NB4 (cell line): ENCODE results near the gene DCHS2.

Source experiments
- DNase-seq: peaks from one replicate; pipeline ENCODE4 v3.0.0; 2010; ENCODE audit warnings: low read depth
- H3K4me3 ChIP-seq: one replicate; pipeline ENCODE4 v1.5.1; 2011; ENCODE audit warnings: mild to moderate bottlenecking, low read depth, low read length, moderate library complexity
- MYC ChIP-seq: IDR thresholded peaks from 2 replicates; pipeline ENCODE4 v1.6.1; 2011; ENCODE audit warnings: low read depth, low read length
- POLR2A ChIP-seq: IDR thresholded peaks from 2 replicates; pipeline ENCODE4 v1.6.1; 2011; ENCODE audit warnings: mild to moderate bottlenecking; ENCODE audit not compliant: insufficient read length; ENCODE audit errors: extremely low read depth
- TF ChIP-seq, protein P1 (sequence below): IDR thresholded peaks from 2 replicates; pipeline ENCODE4 v1.6.1; 2011; ENCODE audit warnings: low read depth, low read length
- TF ChIP-seq, protein P2 (sequence below): IDR thresholded peaks from one replicate; pipeline ENCODE4 v1.5.1; 2012; ENCODE audit warnings: low read depth, low read length

DCHS2 gene

DNA sequence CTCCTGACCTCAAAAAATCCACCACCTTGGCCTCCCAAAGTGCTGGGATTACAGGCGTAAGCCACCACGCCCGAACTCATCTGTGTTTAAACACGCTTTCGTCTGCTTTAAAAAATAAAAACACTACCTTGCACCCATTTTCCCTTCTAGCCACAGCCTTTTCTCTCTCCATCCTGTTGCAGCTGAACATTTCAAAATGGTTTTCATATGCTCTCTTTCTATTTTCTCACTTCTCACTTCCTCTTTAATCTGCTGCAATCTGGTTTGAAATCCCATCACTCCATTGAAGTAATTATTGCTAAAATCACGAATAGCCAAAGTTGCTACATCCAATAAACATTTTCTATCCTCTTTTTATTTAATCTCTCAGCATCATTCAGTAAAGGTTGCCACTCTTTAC is 70.0 kb downstream of the DCHS2 start:
- TF ChIP-seq MYC (no peak), POLR2A (no peak)
- TF ChIP-seq, protein P1, sequence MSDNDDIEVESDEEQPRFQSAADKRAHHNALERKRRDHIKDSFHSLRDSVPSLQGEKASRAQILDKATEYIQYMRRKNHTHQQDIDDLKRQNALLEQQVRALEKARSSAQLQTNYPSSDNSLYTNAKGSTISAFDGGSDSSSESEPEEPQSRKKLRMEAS: no peak
- TF ChIP-seq, protein P2, sequence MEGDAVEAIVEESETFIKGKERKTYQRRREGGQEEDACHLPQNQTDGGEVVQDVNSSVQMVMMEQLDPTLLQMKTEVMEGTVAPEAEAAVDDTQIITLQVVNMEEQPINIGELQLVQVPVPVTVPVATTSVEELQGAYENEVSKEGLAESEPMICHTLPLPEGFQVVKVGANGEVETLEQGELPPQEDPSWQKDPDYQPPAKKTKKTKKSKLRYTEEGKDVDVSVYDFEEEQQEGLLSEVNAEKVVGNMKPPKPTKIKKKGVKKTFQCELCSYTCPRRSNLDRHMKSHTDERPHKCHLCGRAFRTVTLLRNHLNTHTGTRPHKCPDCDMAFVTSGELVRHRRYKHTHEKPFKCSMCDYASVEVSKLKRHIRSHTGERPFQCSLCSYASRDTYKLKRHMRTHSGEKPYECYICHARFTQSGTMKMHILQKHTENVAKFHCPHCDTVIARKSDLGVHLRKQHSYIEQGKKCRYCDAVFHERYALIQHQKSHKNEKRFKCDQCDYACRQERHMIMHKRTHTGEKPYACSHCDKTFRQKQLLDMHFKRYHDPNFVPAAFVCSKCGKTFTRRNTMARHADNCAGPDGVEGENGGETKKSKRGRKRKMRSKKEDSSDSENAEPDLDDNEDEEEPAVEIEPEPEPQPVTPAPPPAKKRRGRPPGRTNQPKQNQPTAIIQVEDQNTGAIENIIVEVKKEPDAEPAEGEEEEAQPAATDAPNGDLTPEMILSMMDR: no peak
- no peak overlapping the region for H3K4me3 ChIP-seq
- no peak for DNase-seq

DNA sequence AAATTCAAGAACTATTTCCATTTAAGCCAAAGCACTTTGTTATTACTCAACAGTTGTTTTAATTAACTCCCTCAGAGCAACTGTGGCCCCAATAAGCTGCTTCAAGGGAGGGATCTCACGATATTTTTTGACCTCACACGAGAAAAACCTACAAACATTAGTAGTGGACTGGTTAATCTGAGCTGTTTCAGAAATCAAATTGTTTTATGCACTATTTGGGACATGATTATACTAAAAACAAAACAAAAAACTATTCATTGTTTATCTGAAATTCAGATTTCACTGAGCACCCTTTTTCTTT is 74.3 kb downstream of the DCHS2 start:
- H3K4me3 ChIP-seq: no peak overlapping the region
- no peak for DNase-seq
- TF ChIP-seq MYC: no peak
- TF ChIP-seq, protein P1: no peak
- no peak for TF ChIP-seq POLR2A
- TF ChIP-seq, protein P2: no peak

DNA sequence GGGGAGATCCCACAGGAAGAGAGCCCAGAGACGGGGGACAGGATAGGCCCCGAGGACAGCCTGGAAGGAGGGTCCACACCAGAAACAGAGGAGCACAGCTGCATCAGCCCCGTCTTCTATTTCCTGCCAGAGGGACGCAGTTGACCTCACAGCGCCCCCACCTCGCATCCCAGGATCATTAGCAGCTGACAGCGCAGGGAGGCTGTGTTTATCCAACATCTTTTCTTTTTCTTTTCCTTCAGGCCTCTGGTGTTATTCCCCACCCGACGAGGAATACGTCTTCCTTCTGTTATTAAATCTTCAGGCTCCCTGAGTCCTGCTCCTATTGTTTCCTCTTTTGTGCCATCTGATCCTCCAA is 75.4 kb downstream of the DCHS2 start:
- DNase-seq: no peak
- no peak overlapping the region for H3K4me3 ChIP-seq

DNA sequence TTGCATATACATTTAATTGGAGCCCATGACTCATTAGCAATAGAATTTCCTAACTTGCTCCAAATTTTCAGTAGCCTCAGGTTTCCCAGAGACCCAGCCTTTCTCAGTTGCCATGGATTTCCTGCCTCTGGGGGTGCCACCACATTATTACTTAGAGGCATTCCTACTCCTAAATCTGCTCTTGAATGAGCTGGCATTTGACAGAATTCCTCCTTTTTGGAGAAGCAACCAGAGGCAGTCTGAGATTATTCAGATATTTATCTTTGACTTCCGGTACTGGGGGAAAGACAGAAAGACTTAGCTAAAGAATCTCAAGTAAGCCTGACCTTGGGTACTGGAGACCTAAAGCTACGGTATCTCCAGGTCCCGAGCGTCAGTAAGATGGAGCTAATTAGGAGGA is 76.3 kb downstream of the DCHS2 start:
- no peak overlapping the region for H3K4me3 ChIP-seq
- TF ChIP-seq, protein P1: no peak
- TF ChIP-seq POLR2A (no peak), MYC (no peak)
- TF ChIP-seq, protein P2: no peak
- DNase-seq: no peak

More for the DNA sequence above, 75.4 kb downstream of the DCHS2 start:
- TF ChIP-seq MYC (no peak), POLR2A (no peak)
- TF ChIP-seq, protein P2: no peak
- TF ChIP-seq, protein P1: no peak

DNA sequence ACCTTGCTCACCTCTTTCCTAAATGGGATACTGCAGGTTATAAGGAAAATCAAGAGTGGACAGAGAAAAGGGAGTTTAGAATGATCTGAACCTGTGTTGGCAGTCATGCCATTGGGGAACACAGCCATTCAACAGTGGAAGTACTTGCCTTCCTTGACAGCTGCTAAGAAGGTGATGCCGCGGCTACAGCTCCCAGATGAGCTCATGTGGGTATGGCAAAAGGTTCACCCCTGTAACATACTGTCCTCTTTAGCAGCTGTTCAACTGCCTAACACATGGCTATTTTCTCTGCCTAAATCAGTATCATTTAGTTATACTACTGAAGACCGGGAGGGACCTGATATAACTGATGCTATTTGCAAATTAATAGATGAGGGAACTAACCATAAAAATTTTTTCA is 76.8 kb downstream of the DCHS2 start:
- TF ChIP-seq, protein P2: no peak
- TF ChIP-seq, protein P1: no peak
- H3K4me3 ChIP-seq: no peak overlapping the region
- DNase-seq: no peak

DNA sequence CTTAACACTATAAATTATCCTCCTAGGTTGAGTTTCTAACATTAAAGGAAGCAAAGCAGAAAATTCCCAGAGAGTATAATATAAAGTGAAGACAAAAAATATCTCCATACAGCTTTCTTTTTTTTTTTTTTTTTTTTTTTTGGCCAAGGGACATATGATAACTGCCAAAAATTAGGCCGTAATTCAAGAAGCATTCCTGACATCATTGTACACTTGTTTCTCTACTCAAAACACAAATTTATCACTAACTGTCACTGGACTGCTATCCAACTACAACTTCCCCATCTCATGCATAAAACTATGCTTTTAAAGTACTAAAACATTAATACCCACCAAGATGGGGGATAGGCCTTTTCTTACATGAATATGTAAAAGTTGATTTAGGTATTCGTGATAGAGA is 77.2 kb downstream of the DCHS2 start:
- DNase-seq: no peak
- TF ChIP-seq, protein P2: no peak
- no peak for TF ChIP-seq POLR2A
- TF ChIP-seq MYC: no peak
- TF ChIP-seq, protein P1: no peak
- H3K4me3 ChIP-seq: no peak overlapping the region
